Peyer's patch (tissue), 4 donors: ENCODE measurements around the gene PAX9.

Experiments
- POLR2A ChIP-seq, 2 donors: fragments of 450-650 bp; IDR thresholded peaks; one replicate each; pipeline ENCODE4 v1.5.1; 2017; ENCODE audit warnings: antibody characterized with exemption in 2 of 2, mild to moderate bottlenecking in 2 of 2, moderate library complexity in 2 of 2
- TF ChIP-seq, protein P1 (sequence below), 6 experiments: fragments of 450-650 bp in 4 of 6; fragments of 200-600 bp in 2 of 6; sonication (generic) in 1 of 6; IDR thresholded peaks; one replicate each; pipeline ENCODE4 v1.5.1; 2017 to 2019; ENCODE audit warnings: antibody characterized with exemption in 6 of 6, mild to moderate bottlenecking in 3 of 6, moderate library complexity in 1 of 6

- TF ChIP-seq, protein P1, sequence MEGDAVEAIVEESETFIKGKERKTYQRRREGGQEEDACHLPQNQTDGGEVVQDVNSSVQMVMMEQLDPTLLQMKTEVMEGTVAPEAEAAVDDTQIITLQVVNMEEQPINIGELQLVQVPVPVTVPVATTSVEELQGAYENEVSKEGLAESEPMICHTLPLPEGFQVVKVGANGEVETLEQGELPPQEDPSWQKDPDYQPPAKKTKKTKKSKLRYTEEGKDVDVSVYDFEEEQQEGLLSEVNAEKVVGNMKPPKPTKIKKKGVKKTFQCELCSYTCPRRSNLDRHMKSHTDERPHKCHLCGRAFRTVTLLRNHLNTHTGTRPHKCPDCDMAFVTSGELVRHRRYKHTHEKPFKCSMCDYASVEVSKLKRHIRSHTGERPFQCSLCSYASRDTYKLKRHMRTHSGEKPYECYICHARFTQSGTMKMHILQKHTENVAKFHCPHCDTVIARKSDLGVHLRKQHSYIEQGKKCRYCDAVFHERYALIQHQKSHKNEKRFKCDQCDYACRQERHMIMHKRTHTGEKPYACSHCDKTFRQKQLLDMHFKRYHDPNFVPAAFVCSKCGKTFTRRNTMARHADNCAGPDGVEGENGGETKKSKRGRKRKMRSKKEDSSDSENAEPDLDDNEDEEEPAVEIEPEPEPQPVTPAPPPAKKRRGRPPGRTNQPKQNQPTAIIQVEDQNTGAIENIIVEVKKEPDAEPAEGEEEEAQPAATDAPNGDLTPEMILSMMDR (IDR thresholded peaks at IDR 0.05): no peak
- no peak for TF ChIP-seq POLR2A (IDR thresholded peaks at IDR 0.05)
Observed at GRCh38 chr14:36724162-36724561, 62.5 kb downstream of the PAX9 start.
